ENCODE results near the gene CYP20A1. TPM values are rescaled to one million over a fixed set of nuclear protein-coding genes. Genes with fewer than 3 reads are reported as not detected.
A peak's percentile ranks its signal among the peaks of the same experiment; 100 is the strongest.

CYP20A1 gene
- total RNA-seq, 1 experiment from 2014 or later = 21.9 TPM

DNA sequence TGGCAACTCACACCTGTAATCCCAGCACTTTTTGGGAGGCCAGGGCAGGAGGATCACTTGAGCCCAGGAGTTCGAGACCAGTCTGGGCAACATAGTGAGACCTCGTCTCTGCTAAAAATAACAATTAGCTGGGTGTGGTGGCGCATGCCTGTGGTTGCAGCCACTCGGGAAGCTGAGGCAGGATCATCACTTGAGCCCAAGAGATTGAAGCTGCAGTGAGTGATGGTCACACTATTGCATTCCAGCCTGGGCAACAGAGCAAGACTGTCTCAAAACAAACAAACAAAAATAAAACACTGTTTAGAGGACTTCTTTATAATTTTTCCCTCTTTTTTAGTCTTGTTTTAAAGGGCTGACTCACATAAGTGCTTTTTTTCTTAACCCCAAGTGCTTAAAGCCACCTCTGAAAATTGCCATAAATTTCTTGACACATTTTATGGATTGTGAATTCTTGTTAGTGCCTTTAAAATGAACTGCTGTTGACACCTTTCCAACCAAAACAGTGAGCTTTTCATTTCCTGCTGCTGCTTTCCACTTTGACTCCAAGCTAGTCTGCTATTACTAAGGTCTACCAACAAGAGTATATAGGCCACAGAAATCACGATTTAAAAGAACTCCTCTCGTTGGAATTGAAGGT lies 41.7 kb downstream of the CYP20A1 start:
- Histone ChIP-seq H3K79me2 (ENCODE audit: insufficient read depth, low read length) (no peaks in the 10 kb centered on the region), H2BK15ac (ENCODE audit: low read depth, low read length) (no peak overlapping the region), H3K4me2 (ENCODE audit: insufficient read depth, insufficient read length, low read length) (no peak overlapping the region), H3K9me3 (ENCODE audit: control insufficient read depth, low read depth, low read length) (no peaks in the 10 kb centered on the region), H3K14ac (ENCODE audit: insufficient read depth, low read length) (no peak overlapping the region), H2BK20ac (ENCODE audit: low read depth, low read length, poor library complexity, severe bottlenecking) (no peak overlapping the region), H4K5ac (ENCODE audit: insufficient read length, low read depth, low read length) (no peak overlapping the region), H4K91ac (ENCODE audit: insufficient read length, low read depth, low read length) (no peak overlapping the region), H3K23me2 (ENCODE audit: insufficient read length, low read depth, low read length, poor library complexity, severe bottlenecking) (no peaks in the 10 kb centered on the region), H2BK12ac (ENCODE audit: insufficient read length, low read depth, low read length) (no peak overlapping the region), H4K20me1 (ENCODE audit: control insufficient read depth, insufficient read depth, insufficient read length) (no peaks in the 10 kb centered on the region), H3K23ac (ENCODE audit: insufficient read length, low read depth, low read length) (no peak overlapping the region), H2BK120ac (ENCODE audit: low read depth, low read length, poor library complexity, severe bottlenecking) (no peak overlapping the region), H2BK5ac (ENCODE audit: insufficient read length, low read length) (no peak overlapping the region), H3K79me1 (ENCODE audit: insufficient read depth, low read depth, low read length, poor library complexity, severe bottlenecking) (no peaks in the 10 kb centered on the region), H2AFZ (ENCODE audit: low read length) (no peak overlapping the region), H3K18ac (ENCODE audit: insufficient read length, low read depth, low read length) (no peak overlapping the region), H2AK5ac (ENCODE audit: insufficient read length, low read length) (no peak overlapping the region), H4K8ac (replicated peaks; ENCODE audit: insufficient read length, low read depth, low read length) (no peak overlapping the region), H3K56ac (ENCODE audit: insufficient read length, low read depth, low read length) (no peak overlapping the region), H3K27me3 (ENCODE audit: insufficient read depth, low read length) (no peaks in the 10 kb centered on the region), H3K27ac (ENCODE audit: insufficient read length, low read depth, low read length) (no peak overlapping the region), H3K4me1 (ENCODE audit: insufficient read depth, low read length) (no peaks in the 10 kb centered on the region), H3K9ac (ENCODE audit: extremely low read depth, insufficient read length, low read length) (no peak overlapping the region), H3T11ph (ENCODE audit: low read length) (no peak overlapping the region), H3K4ac (ENCODE audit: low read depth, low read length) (no peak overlapping the region)
- H3K4me1 Mint-ChIP-seq = no peaks in the 10 kb centered on the region
- no peaks in the 10 kb centered on the region for H3K9me3 Mint-ChIP-seq
- peaks cover 2 to 49% (median 40%) of the 10 kb centered on the region in 3 experiments; a peak in 6 of 7 replicates for H3K36me3 Mint-ChIP-seq (ENCODE audit: insufficient read depth in 1 of 3, low read depth in 3 of 3)
- no peaks in the 10 kb centered on the region for H3K27me3 Mint-ChIP-seq (ENCODE audit: low read depth)
- no peak overlapping the region for H3K4me3 Mint-ChIP-seq
- peak overlapping the region in 1 of 3 experiments; percentile 36; a peak in 1 of 7 replicates for H3K27ac Mint-ChIP-seq
- no CpG with 5 or more reads among the region's 6 CpGs for WGBS (ENCODE audit: extremely low coverage, insufficient read length, low lambda C conversion rate)
- no peak for TF ChIP-seq CTCF (conservative IDR thresholded peaks at IDR 0.05)
- DNase-seq = no peak
